Measurements from ENCODE around the gene RNF2.

DNA sequence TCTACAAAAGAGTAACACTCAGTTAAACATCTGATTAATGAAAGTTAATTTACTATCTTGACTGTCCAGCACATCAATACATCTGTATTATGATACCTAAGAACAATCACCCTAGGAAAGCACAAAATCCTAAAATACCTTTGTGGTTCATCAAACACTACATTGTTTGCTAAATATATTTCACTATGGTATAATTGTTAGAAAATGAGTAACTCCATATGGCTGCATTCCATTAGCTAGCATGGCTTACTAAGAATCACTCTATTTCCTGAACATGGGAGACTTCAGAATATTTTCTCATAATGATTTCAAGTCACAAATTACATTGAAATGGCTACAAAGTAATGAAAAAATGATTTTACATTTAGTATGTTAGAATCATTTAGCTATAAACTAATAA, 98.9 kb downstream of the RNF2 start:
- TF ChIP-seq POLR2A (IDR thresholded peaks at IDR 0.05) (no peak), POLR2AphosphoS5 (IDR thresholded peaks at IDR 0.05) (no peak)
- TF ChIP-seq, protein P1, sequence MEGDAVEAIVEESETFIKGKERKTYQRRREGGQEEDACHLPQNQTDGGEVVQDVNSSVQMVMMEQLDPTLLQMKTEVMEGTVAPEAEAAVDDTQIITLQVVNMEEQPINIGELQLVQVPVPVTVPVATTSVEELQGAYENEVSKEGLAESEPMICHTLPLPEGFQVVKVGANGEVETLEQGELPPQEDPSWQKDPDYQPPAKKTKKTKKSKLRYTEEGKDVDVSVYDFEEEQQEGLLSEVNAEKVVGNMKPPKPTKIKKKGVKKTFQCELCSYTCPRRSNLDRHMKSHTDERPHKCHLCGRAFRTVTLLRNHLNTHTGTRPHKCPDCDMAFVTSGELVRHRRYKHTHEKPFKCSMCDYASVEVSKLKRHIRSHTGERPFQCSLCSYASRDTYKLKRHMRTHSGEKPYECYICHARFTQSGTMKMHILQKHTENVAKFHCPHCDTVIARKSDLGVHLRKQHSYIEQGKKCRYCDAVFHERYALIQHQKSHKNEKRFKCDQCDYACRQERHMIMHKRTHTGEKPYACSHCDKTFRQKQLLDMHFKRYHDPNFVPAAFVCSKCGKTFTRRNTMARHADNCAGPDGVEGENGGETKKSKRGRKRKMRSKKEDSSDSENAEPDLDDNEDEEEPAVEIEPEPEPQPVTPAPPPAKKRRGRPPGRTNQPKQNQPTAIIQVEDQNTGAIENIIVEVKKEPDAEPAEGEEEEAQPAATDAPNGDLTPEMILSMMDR (IDR thresholded peaks at IDR 0.05 in 8 of 11, conservative IDR thresholded peaks at IDR 0.05 in 3 of 11): no peak
